Bronchial epithelial cell (primary cell): ENCODE data around the gene NARS2. TPM values are rescaled to one million over a fixed set of nuclear protein-coding genes. Genes with fewer than 3 reads are reported as not detected.

ENCODE experiments used
- DNase-seq: peaks from one replicate; pipeline ENCODE4 v3.0.0-alpha.2; 2010; ENCODE audit warnings: low read depth
- FAIRE-seq: peaks from 2 replicates; lab custom pipeline; 2011; peaks lifted over from hg19 to GRCh38; lab: Jason Lieb, UNC
- H3K27me3 ChIP-seq: 2 replicates; pipeline ENCODE4 v1.5.1; 2011; ENCODE audit warnings: low read length; ENCODE audit not compliant: control insufficient read depth, insufficient read depth
- H3K36me3 ChIP-seq: 2 replicates; pipeline ENCODE4 v1.5.1; 2011; ENCODE audit warnings: low read length; ENCODE audit not compliant: control insufficient read depth, insufficient read depth
- H3K4me3 ChIP-seq: 2 replicates; pipeline ENCODE4 v1.5.1; 2011; ENCODE audit warnings: mild to moderate bottlenecking, low read depth, low read length, control low read depth
- total RNA-seq: library from RNA; depleted of rRNA; stranded (reverse); fragments of >200 nt; gene quantifications from 2 replicates; pipeline ENCODE4 v1.2.1, GENCODE V29; 2014
- TF ChIP-seq, protein P1 (sequence below): IDR thresholded peaks from 2 replicates; pipeline ENCODE4 v1.5.1; 2011; ENCODE audit warnings: mild to moderate bottlenecking, moderate library complexity, low read length, control low read depth, inconsistent platforms; ENCODE audit not compliant: insufficient read depth, severe bottlenecking

The NARS2 gene
- total RNA-seq, 1 donor from 2014 or later = 23.4 TPM

DNA sequence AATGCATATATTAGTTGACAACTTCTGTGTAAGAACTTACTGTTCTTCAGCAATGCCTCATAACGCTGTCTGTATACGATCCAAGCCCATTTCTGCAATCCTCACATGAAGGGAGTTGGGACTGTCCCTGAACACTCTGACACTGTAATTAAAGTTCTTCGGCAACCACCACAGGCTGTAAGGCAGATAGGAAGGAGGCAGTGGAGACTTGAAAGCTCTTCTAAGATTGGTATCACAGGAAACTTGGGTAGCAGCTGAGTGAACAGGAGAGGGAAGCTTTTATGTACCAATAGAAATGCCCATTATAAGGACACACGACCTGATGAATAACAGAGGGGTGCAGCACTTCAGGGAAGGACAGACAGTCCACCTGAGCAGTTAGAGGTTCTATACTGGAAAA is 145.0 kb downstream of the NARS2 start:
- FAIRE-seq (no peak), DNase-seq (no peak)
- Histone ChIP-seq H3K27me3 (no peaks in the 10 kb centered on the region), H3K36me3 (no peaks in the 10 kb centered on the region), H3K4me3 (no peak overlapping the region)
- TF ChIP-seq, protein P1, sequence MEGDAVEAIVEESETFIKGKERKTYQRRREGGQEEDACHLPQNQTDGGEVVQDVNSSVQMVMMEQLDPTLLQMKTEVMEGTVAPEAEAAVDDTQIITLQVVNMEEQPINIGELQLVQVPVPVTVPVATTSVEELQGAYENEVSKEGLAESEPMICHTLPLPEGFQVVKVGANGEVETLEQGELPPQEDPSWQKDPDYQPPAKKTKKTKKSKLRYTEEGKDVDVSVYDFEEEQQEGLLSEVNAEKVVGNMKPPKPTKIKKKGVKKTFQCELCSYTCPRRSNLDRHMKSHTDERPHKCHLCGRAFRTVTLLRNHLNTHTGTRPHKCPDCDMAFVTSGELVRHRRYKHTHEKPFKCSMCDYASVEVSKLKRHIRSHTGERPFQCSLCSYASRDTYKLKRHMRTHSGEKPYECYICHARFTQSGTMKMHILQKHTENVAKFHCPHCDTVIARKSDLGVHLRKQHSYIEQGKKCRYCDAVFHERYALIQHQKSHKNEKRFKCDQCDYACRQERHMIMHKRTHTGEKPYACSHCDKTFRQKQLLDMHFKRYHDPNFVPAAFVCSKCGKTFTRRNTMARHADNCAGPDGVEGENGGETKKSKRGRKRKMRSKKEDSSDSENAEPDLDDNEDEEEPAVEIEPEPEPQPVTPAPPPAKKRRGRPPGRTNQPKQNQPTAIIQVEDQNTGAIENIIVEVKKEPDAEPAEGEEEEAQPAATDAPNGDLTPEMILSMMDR = no peak

DNA sequence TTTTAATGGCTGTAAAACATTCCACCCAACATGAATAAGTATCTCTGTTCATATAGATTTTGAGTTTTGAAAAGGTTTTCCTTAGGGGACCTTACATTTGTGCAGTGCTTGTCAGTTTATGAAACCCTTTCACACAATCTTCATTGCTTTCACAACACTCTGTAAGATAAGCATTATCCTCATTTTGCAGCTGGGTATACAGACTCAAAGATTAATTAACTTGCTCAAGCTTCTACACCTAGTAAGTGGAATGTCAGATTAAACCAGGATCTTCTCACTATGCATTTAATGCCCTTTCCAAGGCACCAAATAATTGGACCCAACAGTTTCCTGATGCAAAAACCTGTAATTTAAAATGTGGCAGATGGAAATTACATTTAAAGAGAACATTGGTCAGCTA is 145.5 kb downstream of the NARS2 start:
- no peaks in the 10 kb centered on the region for H3K36me3 ChIP-seq
- H3K4me3 ChIP-seq = no peak overlapping the region
- no peaks in the 10 kb centered on the region for H3K27me3 ChIP-seq
- TF ChIP-seq, protein P1 = no peak
- FAIRE-seq (no peak), DNase-seq (no peak)

DNA sequence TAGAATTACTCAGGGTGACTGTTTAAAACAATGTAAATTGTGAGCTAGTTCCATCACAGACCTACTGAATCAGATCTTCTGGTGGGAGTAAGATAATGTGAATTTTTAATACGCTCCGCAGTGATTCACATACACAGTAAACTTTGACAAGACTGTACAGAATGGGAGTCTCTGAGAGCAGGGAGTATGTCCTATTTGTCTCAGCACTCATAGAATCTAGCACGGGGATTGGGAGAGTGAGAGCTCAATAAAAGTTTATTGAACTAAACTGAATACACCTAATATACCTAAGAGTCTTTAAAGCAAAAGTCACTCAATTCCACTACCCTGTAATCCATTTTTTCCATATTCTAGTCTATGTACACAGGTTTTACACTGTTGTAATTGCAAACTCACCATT is 145.9 kb downstream of the NARS2 start:
- no peaks in the 10 kb centered on the region for H3K27me3 ChIP-seq
- H3K36me3 ChIP-seq = no peaks in the 10 kb centered on the region
- no peak for FAIRE-seq
- TF ChIP-seq, protein P1 = no peak
- DNase-seq = no peak
- H3K4me3 ChIP-seq = no peak overlapping the region

DNA sequence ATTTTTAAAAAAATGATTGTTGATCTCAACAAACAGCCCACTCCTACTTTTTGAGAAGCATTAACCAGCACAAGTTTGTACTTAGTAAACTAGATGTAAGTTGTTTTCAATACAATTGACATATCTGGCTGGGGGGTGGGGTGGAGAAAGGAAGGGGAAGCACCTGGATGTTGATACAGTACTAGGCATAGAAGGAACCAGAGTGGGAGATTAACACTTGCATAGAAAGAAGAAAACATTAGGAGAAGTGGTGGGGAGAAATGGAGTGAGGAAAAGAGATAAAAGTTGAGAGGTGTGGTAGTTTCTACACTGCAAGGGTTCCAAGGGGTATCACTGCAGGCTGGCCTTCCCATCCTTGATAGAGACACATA is 146.4 kb downstream of the NARS2 start:
- no peak for DNase-seq
- no peak for FAIRE-seq
- Histone ChIP-seq H3K36me3 (no peaks in the 10 kb centered on the region), H3K4me3 (no peak overlapping the region), H3K27me3 (no peaks in the 10 kb centered on the region)
- TF ChIP-seq, protein P1 = no peak

DNA sequence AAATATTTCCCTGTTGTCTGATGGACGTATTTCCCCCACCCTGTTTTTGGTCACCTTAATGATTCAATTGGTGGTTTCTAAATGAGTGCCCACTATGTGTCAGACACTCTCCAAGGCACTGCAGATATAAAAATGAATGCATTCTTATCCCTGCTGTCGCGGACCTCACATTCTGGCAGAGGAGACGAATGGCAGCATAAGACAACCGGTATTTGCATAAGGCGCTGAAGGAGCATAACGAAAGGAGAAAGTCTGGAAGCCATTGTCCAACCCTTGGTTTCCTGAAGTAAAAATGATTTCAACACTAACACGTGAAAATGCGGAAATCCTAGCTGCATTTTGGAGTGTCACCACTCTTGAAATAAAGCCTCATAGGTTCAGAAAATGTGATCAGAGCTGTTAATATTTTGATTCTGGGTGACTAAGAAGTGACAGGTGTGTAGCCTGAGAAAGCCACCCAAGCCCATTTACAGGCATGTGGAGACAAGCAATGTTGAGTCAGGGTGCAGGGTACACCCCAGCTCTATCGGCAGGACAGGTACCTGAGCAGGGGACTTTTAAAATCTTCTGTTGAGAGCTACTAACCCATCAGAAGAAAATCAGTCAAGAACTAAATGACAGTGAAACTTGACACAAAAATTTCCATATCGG is 146.9 kb downstream of the NARS2 start:
- Histone ChIP-seq H3K36me3 (no peaks in the 10 kb centered on the region), H3K27me3 (no peaks in the 10 kb centered on the region), H3K4me3 (no peak overlapping the region)
- FAIRE-seq = no peak
- TF ChIP-seq, protein P1 = no peak
- DNase-seq = peak; percentile 81

DNA sequence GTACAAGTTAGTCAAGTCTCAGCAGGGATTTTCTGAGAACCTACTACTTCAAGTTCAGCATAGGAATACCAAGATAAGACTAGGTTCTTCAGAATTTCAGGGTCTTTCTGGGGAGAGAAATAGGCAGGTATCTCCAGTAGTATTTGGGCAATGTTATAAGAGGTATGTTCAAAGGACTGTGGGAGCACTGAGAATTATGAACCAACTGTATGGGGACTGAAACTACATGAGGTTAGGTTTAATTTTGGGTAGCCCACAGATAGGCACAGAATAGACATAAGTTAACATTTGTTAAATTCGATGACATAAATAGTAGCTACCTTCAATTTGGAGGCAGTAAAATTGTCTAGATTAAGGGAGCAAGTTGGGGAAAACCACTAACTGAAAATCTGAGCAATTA is 147.8 kb downstream of the NARS2 start:
- DNase-seq (no peak), FAIRE-seq (no peak)
- Histone ChIP-seq H3K36me3 (no peaks in the 10 kb centered on the region), H3K4me3 (no peak overlapping the region), H3K27me3 (no peaks in the 10 kb centered on the region)
- TF ChIP-seq, protein P1 = no peak
